ENCODE measurements around the gene ASPN. TPM values are rescaled to one million over a fixed set of nuclear protein-coding genes. Genes with fewer than 3 reads are reported as not detected.

ASPN gene
- total RNA-seq, 1 donor: 1.1 TPM

GRCh38 chr9:92501671-92502393 is 19.5 kb upstream of the ASPN start:
- Histone ChIP-seq H4K20me1 (ENCODE audit: insufficient read depth, low read length) (no peaks in the 10 kb centered on the region), H3K9me3 (ENCODE audit: low read depth, low read length) (no peaks in the 10 kb centered on the region), H3K4me2 (ENCODE audit: insufficient read depth, low read length) (no peak overlapping the region), H3K27ac (ENCODE audit: low read depth, low read length) (no peak overlapping the region), H3K4me1 (ENCODE audit: insufficient read depth, low read length) (peaks cover 31% of the 10 kb centered on the region), H3K4me3 (ENCODE audit: insufficient read depth, low read length) (no peak overlapping the region), H3K79me2 (ENCODE audit: insufficient read depth, low read length) (no peaks in the 10 kb centered on the region), H2AFZ (ENCODE audit: low read length) (peak overlapping the region; percentile 34), H3K27me3 (ENCODE audit: insufficient read depth, low read length) (no peaks in the 10 kb centered on the region), H3K36me3 (ENCODE audit: insufficient read depth, low read length) (no peaks in the 10 kb centered on the region)
- peak; percentile 65 for TF ChIP-seq CTCF (IDR thresholded peaks at IDR 0.05; ENCODE audit: extremely low read depth, low read depth, low read length)
- DNase-seq (ENCODE audit: insufficient read length, low spot score, missing footprints): no peak

GRCh38 chr9:92500725-92501124 is 18.4 kb upstream of the ASPN start:
- Histone ChIP-seq H2AFZ (ENCODE audit: low read length) (no peak overlapping the region), H3K79me2 (ENCODE audit: insufficient read depth, low read length) (no peaks in the 10 kb centered on the region), H3K36me3 (ENCODE audit: insufficient read depth, low read length) (no peaks in the 10 kb centered on the region), H3K9me3 (ENCODE audit: low read depth, low read length) (no peaks in the 10 kb centered on the region), H3K4me3 (ENCODE audit: insufficient read depth, low read length) (no peak overlapping the region), H3K27ac (ENCODE audit: low read depth, low read length) (no peak overlapping the region), H4K20me1 (ENCODE audit: insufficient read depth, low read length) (no peaks in the 10 kb centered on the region), H3K4me1 (ENCODE audit: insufficient read depth, low read length) (peaks cover 20% of the 10 kb centered on the region), H3K27me3 (ENCODE audit: insufficient read depth, low read length) (no peaks in the 10 kb centered on the region), H3K4me2 (ENCODE audit: insufficient read depth, low read length) (no peak overlapping the region)
- no peak for DNase-seq (ENCODE audit: insufficient read length, low spot score, missing footprints)
- no peak for TF ChIP-seq CTCF (IDR thresholded peaks at IDR 0.05; ENCODE audit: extremely low read depth, low read depth, low read length)

GRCh38 chr9:92499701-92500100 is 17.4 kb upstream of the ASPN start:
- no peak for TF ChIP-seq CTCF (IDR thresholded peaks at IDR 0.05; ENCODE audit: extremely low read depth, low read depth, low read length)

GRCh38 chr9:92496396-92497176 is 14.3 kb upstream of the ASPN start:
- TF ChIP-seq CTCF (IDR thresholded peaks at IDR 0.05; ENCODE audit: extremely low read depth, low read depth, low read length): no peak
- no peaks in the 10 kb centered on the region for H3K36me3 ChIP-seq (ENCODE audit: insufficient read depth, low read length)
- no peak overlapping the region for H3K4me3 ChIP-seq (ENCODE audit: insufficient read depth, low read length)
- H3K79me2 ChIP-seq (ENCODE audit: insufficient read depth, low read length): no peaks in the 10 kb centered on the region
- no peak overlapping the region for H2AFZ ChIP-seq (ENCODE audit: low read length)
- DNase-seq (ENCODE audit: insufficient read length, low spot score, missing footprints): no peak
- H3K4me1 ChIP-seq (ENCODE audit: insufficient read depth, low read length): peaks cover 5% of the 10 kb centered on the region
- H3K9me3 ChIP-seq (ENCODE audit: low read depth, low read length): no peaks in the 10 kb centered on the region
- no peaks in the 10 kb centered on the region for H4K20me1 ChIP-seq (ENCODE audit: insufficient read depth, low read length)
- no peak overlapping the region for H3K4me2 ChIP-seq (ENCODE audit: insufficient read depth, low read length)
- no peaks in the 10 kb centered on the region for H3K27me3 ChIP-seq (ENCODE audit: insufficient read depth, low read length)
- no peak overlapping the region for H3K27ac ChIP-seq (ENCODE audit: low read depth, low read length)

More at GRCh38 chr9:92499701-92500100, 17.4 kb upstream of the ASPN start:
- peaks cover 9% of the 10 kb centered on the region for H3K4me1 ChIP-seq (ENCODE audit: insufficient read depth, low read length)
- H3K27ac ChIP-seq (ENCODE audit: low read depth, low read length): no peak overlapping the region
- H3K4me3 ChIP-seq (ENCODE audit: insufficient read depth, low read length): no peak overlapping the region
- peak; percentile 5 for DNase-seq (ENCODE audit: insufficient read length, low spot score, missing footprints)
- no peaks in the 10 kb centered on the region for H3K79me2 ChIP-seq (ENCODE audit: insufficient read depth, low read length)
- no peaks in the 10 kb centered on the region for H4K20me1 ChIP-seq (ENCODE audit: insufficient read depth, low read length)
- no peaks in the 10 kb centered on the region for H3K27me3 ChIP-seq (ENCODE audit: insufficient read depth, low read length)
- no peak overlapping the region for H3K4me2 ChIP-seq (ENCODE audit: insufficient read depth, low read length)
- no peaks in the 10 kb centered on the region for H3K36me3 ChIP-seq (ENCODE audit: insufficient read depth, low read length)
- no peaks in the 10 kb centered on the region for H3K9me3 ChIP-seq (ENCODE audit: low read depth, low read length)
- no peak overlapping the region for H2AFZ ChIP-seq (ENCODE audit: low read length)
